Endothelial cell of umbilical vein (primary cell): ENCODE results near the gene IGHMBP2. TPM values are rescaled to one million over a fixed set of nuclear protein-coding genes. Genes with fewer than 3 reads are reported as not detected.

Source experiments
- BruUV-seq: library from RNA; stranded (reverse); fragments of 400-500 nt; replicated peaks from 2 replicates; lab custom pipeline; 2021; lab: Mats Ljungman, UMichigan
- CTCF ChIA-PET: fragments of 300-600, 350-600 bp; sonication (Branson Sonifier 250); formaldehyde crosslinking; loops from one replicate; lab custom pipeline; 2021; ENCODE audit warnings: antibody characterized with exemption, inconsistent platforms; lab: Charles Lee
- POLR2A ChIA-PET: fragments of 300-600, 350-600 bp; sonication (Branson Sonifier 250); formaldehyde crosslinking; loops from one replicate; lab custom pipeline; 2021; ENCODE audit warnings: antibody characterized with exemption, inconsistent platforms; lab: Charles Lee
- DNase-seq: peaks from one replicate; pipeline ENCODE4 v3.0.0-alpha.2; 2011; ENCODE audit warnings: low read depth, low spot score
- FAIRE-seq: peaks from 2 replicates; lab custom pipeline; 2011; peaks lifted over from hg19 to GRCh38; lab: Jason Lieb, UNC
- H2AFZ ChIP-seq: 2 replicates; pipeline ENCODE4 v1.6.0; 2012; ENCODE audit warnings: low read depth, low read length, control low read depth, inconsistent platforms
- H3K27ac ChIP-seq: 2 replicates; pipeline ENCODE4 v1.5.1; 2011; ENCODE audit warnings: low read depth, mild to moderate bottlenecking, control low read depth, low read length, moderate library complexity; ENCODE audit not compliant: insufficient read depth
- H3K27me3 ChIP-seq, 2 experiments: 2 replicates each; pipeline versions ENCODE4 v1.6.0 to v1.6.1; 2011; ENCODE audit warnings: low read length in 2 of 2, mixed read lengths in 1 of 2; ENCODE audit not compliant: control insufficient read depth in 2 of 2, insufficient read depth in 2 of 2
- H3K36me3 ChIP-seq, 2 experiments: 2 replicates in 1 of 2; 3 replicates in 1 of 2; pipeline ENCODE4 v1.5.1; 2011; ENCODE audit warnings: low read length in 2 of 2, mild to moderate bottlenecking in 1 of 2, moderate library complexity in 1 of 2; ENCODE audit not compliant: control insufficient read depth in 2 of 2, insufficient read depth in 2 of 2; ENCODE audit errors: extremely low read depth in 1 of 2
- H3K4me1 ChIP-seq: 3 replicates; pipeline ENCODE4 v1.5.1; 2011; ENCODE audit warnings: mild to moderate bottlenecking, low read length; ENCODE audit not compliant: control insufficient read depth, insufficient read depth; ENCODE audit errors: extremely low read depth
- H3K4me2 ChIP-seq: 2 replicates; pipeline ENCODE4 v1.6.1; 2011; ENCODE audit warnings: low read length, control low read depth, mixed read lengths; ENCODE audit not compliant: insufficient read depth
- H3K4me3 ChIP-seq, 3 experiments: fragments of 200-600 bp in 1 of 3; sonication (generic), shearing (Covaris generic) in 1 of 3; replicated peaks in 1 of 3; 2 replicates each; pipeline ENCODE4 v1.5.1; 2011 to 2016; ENCODE audit warnings: control low read depth in 3 of 3, low read length in 3 of 3, mild to moderate bottlenecking in 2 of 3, inconsistent platforms in 1 of 3, low read depth in 1 of 3, moderate library complexity in 1 of 3; ENCODE audit not compliant: insufficient read depth in 1 of 3
- H3K79me2 ChIP-seq: 2 replicates; pipeline ENCODE4 v1.6.0; 2012; ENCODE audit warnings: low read length, inconsistent platforms; ENCODE audit not compliant: control insufficient read depth, insufficient read depth
- H3K9ac ChIP-seq: replicated peaks from 2 replicates; pipeline ENCODE3; 2011; ENCODE audit warnings: low read length, control low read depth; ENCODE audit not compliant: insufficient read depth; ENCODE audit errors: extremely low read depth
- H3K9me1 ChIP-seq: replicated peaks from 3 replicates; pipeline ENCODE4 v1.6.0; 2011; ENCODE audit warnings: mild to moderate bottlenecking, low read length; ENCODE audit not compliant: control insufficient read depth, insufficient read depth; ENCODE audit errors: extremely low read depth
- H3K9me3 ChIP-seq: replicated peaks from 2 replicates; pipeline ENCODE4 v1.5.1; 2012; ENCODE audit warnings: low read length, inconsistent platforms; ENCODE audit not compliant: control insufficient read depth, insufficient read depth
- H4K20me1 ChIP-seq: replicated peaks from 2 replicates; pipeline ENCODE3; 2011; ENCODE audit warnings: mild to moderate bottlenecking, low read length; ENCODE audit not compliant: control insufficient read depth, insufficient read depth; ENCODE audit errors: extremely low read depth
- EZH2 ChIP-seq: IDR thresholded peaks from 2 replicates; pipeline ENCODE4 v1.6.1; 2012; ENCODE audit warnings: borderline replicate concordance, low read depth, mild to moderate bottlenecking, moderate library complexity, low read length, inconsistent platforms; ENCODE audit not compliant: severe bottlenecking
- FOS ChIP-seq: IDR thresholded peaks from 2 replicates; pipeline ENCODE4 v1.6.1; 2011; ENCODE audit warnings: mild to moderate bottlenecking, low read length, moderate library complexity, borderline replicate concordance; ENCODE audit not compliant: insufficient read depth
- GATA2 ChIP-seq: IDR thresholded peaks from 2 replicates; pipeline ENCODE4 v1.7.0; 2011; ENCODE audit warnings: low read depth, mild to moderate bottlenecking, moderate library complexity, mixed read lengths, low read length; ENCODE audit not compliant: insufficient read length, insufficient read depth
- JUN ChIP-seq: IDR thresholded peaks from 2 replicates; pipeline ENCODE4 v1.6.1; 2011; ENCODE audit warnings: borderline replicate concordance, low read depth; ENCODE audit not compliant: insufficient read length, insufficient read depth
- MAX ChIP-seq: IDR thresholded peaks from 2 replicates; pipeline ENCODE4 v1.6.1; 2011; ENCODE audit not compliant: insufficient read depth, insufficient read length
- MYC ChIP-seq: IDR thresholded peaks from one replicate; pipeline ENCODE4 v1.6.1; 2011; ENCODE audit warnings: mild to moderate bottlenecking, low read depth, low read length
- POLR2A ChIP-seq: IDR thresholded peaks from 2 replicates; pipeline ENCODE4 v1.6.1; 2012; ENCODE audit warnings: low read depth, mild to moderate bottlenecking, control low read depth, low read length
- POLR2AphosphoS5 ChIP-seq: IDR thresholded peaks from 2 replicates; pipeline ENCODE4 v1.6.1; 2012; ENCODE audit warnings: low read depth, mild to moderate bottlenecking, control low read depth, low read length, moderate library complexity; ENCODE audit not compliant: insufficient read depth
- dilution Hi-C: fragments of 300-500 bp; cut with MboI; formaldehyde crosslinking; loops from one replicate; pipeline ENCODE4 v1.15.0; 2019; ENCODE audit warnings: low sequenced_read_pairs; ENCODE audit not compliant: extremely low pct_ligation_motif_present
- intact Hi-C: fragments of 100-400 bp; cut with micrococcal nuclease; formaldehyde crosslinking; loops from one replicate; pipeline ENCODE4 v1.10.0; 2022
- polyA plus RNA-seq, 4 experiments: library from polyadenylated mRNA; depleted of rRNA in 3 of 4; stranded (reverse) in 3 of 4; unstranded in 1 of 4; fragments of >200 nt; gene quantifications; 2 replicates each; pipeline versions ENCODE4 v1.2.1 to v1.2.3, GENCODE V29; 2011 to 2012; ENCODE audit warnings: missing spikeins in 1 of 4
- total RNA-seq: library from RNA; stranded (reverse); gene quantifications from 2 replicates; pipeline ENCODE4 v1.2.3, GENCODE V29; 2021
- TF ChIP-seq, protein P1 (sequence below), 2 donors: IDR thresholded peaks; 1 replicate in 1 of 2; 2 replicates in 1 of 2; pipeline ENCODE4 v1.5.1; 2011; ENCODE audit warnings: low read length in 2 of 2, mild to moderate bottlenecking in 2 of 2, moderate library complexity in 2 of 2, control low read depth in 1 of 2, inconsistent platforms in 1 of 2, low read depth in 1 of 2; ENCODE audit not compliant: insufficient read depth in 1 of 2; ENCODE audit errors: extremely low read depth in 1 of 2

The IGHMBP2 gene
- total and polyA plus RNA-seq, 2 donors (not counting 3 experiments of a cell fraction or from before 2014, with no cell fraction given), result 10.9 to 25.1 TPM

DNA sequence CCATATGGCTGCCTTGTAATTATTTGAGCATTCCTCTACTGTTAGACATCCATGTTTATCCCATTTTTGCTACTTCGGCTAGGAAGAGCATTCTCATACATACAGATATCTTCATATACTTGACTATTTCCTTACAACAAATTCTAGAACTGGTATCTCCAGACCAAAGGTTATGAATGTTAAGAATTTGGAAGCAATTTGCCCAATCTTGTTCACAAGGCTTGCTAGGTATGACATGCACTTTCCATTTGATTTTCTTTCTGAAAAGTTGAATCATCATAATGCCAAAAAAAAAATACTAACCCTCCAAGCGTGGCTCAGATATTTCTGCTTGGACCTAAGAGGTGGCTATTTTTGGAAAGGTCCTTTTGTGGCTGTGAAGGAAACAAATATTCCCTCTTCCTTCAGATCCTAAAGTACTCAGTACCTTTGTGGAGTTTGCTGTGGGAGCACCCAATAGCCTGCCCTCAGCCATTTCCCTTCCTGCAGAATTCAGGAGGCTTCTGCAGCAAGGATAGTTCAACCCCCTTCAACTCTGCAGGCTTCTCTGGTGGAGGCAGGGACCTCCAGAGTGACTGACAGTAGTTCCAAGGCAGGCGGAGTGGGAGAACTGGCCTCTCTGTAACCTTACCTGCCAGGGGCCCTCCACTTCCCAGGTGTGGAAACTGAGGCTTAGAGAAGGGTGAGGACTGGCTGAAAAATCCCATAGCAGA, 40.0 kb upstream of the IGHMBP2 start:
- Histone ChIP-seq H3K27me3 (no peaks in the 10 kb centered on the region), H3K27ac (no peak overlapping the region), H3K9me3 (no peaks in the 10 kb centered on the region), H3K9me1 (no peaks in the 10 kb centered on the region), H3K79me2 (no peaks in the 10 kb centered on the region), H3K9ac (no peak overlapping the region), H3K36me3 (no peaks in the 10 kb centered on the region), H3K4me2 (no peak overlapping the region), H3K4me1 (no peaks in the 10 kb centered on the region), H3K4me3 (no peak overlapping the region), H4K20me1 (no peaks in the 10 kb centered on the region), H2AFZ (no peak overlapping the region)
- DNase-seq (no peak), FAIRE-seq (no peak)
- ChIA-PET CTCF (no interaction called here), POLR2A (no interaction called here)
- dilution Hi-C loops, result no loop called here
- no peak for TF ChIP-seq MAX
- no peak for TF ChIP-seq POLR2A
- no peak for TF ChIP-seq FOS
- TF ChIP-seq EZH2, result no peak
- no peak for TF ChIP-seq GATA2
- no peak for TF ChIP-seq JUN
- TF ChIP-seq POLR2AphosphoS5, result no peak
- TF ChIP-seq, protein P1, sequence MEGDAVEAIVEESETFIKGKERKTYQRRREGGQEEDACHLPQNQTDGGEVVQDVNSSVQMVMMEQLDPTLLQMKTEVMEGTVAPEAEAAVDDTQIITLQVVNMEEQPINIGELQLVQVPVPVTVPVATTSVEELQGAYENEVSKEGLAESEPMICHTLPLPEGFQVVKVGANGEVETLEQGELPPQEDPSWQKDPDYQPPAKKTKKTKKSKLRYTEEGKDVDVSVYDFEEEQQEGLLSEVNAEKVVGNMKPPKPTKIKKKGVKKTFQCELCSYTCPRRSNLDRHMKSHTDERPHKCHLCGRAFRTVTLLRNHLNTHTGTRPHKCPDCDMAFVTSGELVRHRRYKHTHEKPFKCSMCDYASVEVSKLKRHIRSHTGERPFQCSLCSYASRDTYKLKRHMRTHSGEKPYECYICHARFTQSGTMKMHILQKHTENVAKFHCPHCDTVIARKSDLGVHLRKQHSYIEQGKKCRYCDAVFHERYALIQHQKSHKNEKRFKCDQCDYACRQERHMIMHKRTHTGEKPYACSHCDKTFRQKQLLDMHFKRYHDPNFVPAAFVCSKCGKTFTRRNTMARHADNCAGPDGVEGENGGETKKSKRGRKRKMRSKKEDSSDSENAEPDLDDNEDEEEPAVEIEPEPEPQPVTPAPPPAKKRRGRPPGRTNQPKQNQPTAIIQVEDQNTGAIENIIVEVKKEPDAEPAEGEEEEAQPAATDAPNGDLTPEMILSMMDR (IDR thresholded peaks at IDR 0.05; ENCODE audit: extremely low read depth in 1 of 2, insufficient read depth in 1 of 2, low read depth in 1 of 2, low read length in 2 of 2), result no peak
- TF ChIP-seq MYC, result no peak
- BruUV-seq, result no TSS peak
- intact Hi-C loops, result no loop called here
